ENCODE data around the gene SFTA2.
"Not testable (repeated sequence)": the region's sequence is repeated elsewhere in the genome, so short reads cannot be mapped to it uniquely, and the experiment has no call there.

The SFTA2 gene

DNA sequence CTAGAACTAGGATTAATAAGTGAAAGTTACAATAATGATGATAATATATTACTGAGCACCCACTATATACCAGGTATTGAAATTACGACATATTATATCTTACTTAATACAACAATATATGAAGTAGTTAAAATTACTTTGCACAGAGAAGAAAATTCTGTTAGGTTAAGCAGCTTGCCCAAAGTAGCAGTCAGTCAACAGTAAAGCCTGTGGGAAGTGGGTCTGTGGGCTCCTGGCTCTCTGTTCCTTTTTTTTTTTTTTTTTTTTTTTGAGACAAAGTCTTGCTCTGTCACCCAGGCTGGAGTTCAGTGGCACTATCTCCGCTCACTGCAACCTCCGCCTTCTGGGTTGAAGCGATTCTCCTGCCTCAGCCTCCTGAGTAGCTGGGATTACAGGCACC, 28.7 kb downstream of the SFTA2 start:
- no peak for DNase-seq (ENCODE audit: insufficient read length)
- FAIRE-seq: no peak
- no peak for TF ChIP-seq POLR2AphosphoS5 (IDR thresholded peaks at IDR 0.05; ENCODE audit: low read depth, low read length)
- no peak for TF ChIP-seq TAF1 (IDR thresholded peaks at IDR 0.05; ENCODE audit: borderline replicate concordance, low read depth, low read length)

- FAIRE-seq: no peak
Observed at GRCh38 chr6:30902709-30903108, 29.3 kb downstream of the SFTA2 start.

GRCh38 chr6:30902196-30902595, 29.8 kb downstream of the SFTA2 start:
- not testable (repeated sequence) for DNase-seq (ENCODE audit: insufficient read length); FAIRE-seq

More at GRCh38 chr6:30902709-30903108, 29.3 kb downstream of the SFTA2 start:
- TF ChIP-seq POLR2AphosphoS5 (IDR thresholded peaks at IDR 0.05; ENCODE audit: low read depth, low read length) (no peak), POLR2A (IDR thresholded peaks at IDR 0.05; ENCODE audit: low read depth, low read length) (no peak), TAF1 (IDR thresholded peaks at IDR 0.05; ENCODE audit: borderline replicate concordance, low read depth, low read length) (no peak)
- no peak for DNase-seq (ENCODE audit: insufficient read length)

DNA sequence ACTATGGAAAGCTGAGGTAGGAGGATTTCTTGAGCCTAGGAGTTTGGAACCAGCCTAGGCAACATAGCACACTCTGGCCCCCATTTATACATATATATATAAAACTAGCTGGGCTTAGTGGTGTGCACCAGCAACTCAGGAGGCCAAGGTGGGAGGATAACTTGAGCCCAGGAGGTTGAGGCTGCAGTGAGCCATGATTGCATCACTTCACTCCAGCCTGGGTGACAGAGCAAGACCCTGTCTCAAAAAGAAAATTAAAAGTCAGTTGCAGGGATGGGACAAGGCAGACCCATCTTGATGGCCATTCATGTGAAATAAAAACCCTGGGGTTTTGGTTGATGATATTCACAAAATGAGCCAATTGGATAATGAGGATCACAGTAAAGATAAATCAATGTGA, 30.5 kb downstream of the SFTA2 start:
- FAIRE-seq (no peak), DNase-seq (ENCODE audit: insufficient read length) (no peak)
- no peak for TF ChIP-seq TAF1 (IDR thresholded peaks at IDR 0.05; ENCODE audit: borderline replicate concordance, low read depth, low read length)
- no peak for TF ChIP-seq POLR2A (IDR thresholded peaks at IDR 0.05; ENCODE audit: low read depth, low read length)
- TF ChIP-seq POLR2AphosphoS5 (IDR thresholded peaks at IDR 0.05; ENCODE audit: low read depth, low read length): no peak

DNA sequence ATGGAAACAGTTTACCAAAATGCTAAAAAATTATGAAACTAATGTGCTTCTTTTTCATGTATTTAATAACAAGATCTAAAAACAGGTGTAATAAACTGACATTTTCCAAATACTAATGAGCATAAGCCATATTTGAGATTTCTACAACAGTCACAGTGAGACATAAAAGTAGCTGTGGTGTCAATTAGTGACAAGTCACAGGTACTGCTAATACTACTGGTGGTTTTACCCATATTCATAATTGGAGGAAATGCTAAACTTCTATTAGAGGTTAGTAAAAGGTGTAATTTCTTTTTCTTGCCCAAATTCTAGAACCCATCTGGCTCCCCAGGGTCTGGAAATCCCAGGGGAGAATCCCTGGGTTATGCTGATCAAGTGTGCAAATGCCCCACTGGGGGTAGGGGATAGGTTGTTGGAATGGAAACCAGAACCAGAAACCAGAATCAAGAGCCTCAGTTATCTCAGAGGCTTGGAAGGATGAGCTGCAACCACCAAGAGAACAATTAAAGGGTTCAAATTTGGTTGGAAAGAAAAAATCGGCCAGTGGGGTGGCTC, 31.0 kb downstream of the SFTA2 start:
- no peak for FAIRE-seq
- DNase-seq (ENCODE audit: insufficient read length): no peak
- TF ChIP-seq TAF1 (IDR thresholded peaks at IDR 0.05; ENCODE audit: borderline replicate concordance, low read depth, low read length): no peak
- no peak for TF ChIP-seq POLR2AphosphoS5 (IDR thresholded peaks at IDR 0.05; ENCODE audit: low read depth, low read length)
- TF ChIP-seq POLR2A (IDR thresholded peaks at IDR 0.05; ENCODE audit: low read depth, low read length): no peak

DNA sequence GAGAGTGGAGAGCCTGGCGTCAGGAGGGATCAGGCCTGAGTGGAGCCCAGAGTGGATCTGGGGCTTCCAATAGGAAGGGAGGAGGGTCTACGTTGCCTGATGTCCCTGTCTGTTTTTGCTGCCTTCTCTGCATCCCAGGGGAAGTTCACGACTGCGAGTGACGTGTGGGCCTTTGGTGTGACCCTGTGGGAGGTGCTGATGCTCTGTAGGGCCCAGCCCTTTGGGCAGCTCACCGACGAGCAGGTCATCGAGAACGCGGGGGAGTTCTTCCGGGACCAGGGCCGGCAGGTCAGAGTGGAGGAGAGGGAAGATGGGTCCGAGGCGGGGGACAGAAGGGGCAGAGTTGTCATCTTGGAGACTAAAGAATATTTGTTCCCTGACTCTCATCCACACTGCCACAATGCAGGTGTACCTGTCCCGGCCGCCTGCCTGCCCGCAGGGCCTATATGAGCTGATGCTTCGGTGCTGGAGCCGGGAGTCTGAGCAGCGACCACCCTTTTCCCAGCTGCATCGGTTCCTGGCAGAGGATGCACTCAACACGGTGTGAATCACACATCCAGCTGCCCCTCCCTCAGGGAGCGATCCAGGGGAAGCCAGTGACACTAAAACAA, 33.1 kb downstream of the SFTA2 start:
- no peak for FAIRE-seq
- TF ChIP-seq POLR2AphosphoS5 (IDR thresholded peaks at IDR 0.05; ENCODE audit: low read depth, low read length) (no peak), POLR2A (IDR thresholded peaks at IDR 0.05; ENCODE audit: low read depth, low read length) (no peak), TAF1 (IDR thresholded peaks at IDR 0.05; ENCODE audit: borderline replicate concordance, low read depth, low read length) (no peak)
- DNase-seq (ENCODE audit: insufficient read length): no peak

GRCh38 chr6:30897882-30898281, 34.1 kb downstream of the SFTA2 start:
- no peak for FAIRE-seq
- no peak for DNase-seq (ENCODE audit: insufficient read length)
- no peak for TF ChIP-seq POLR2AphosphoS5 (IDR thresholded peaks at IDR 0.05; ENCODE audit: low read depth, low read length)
- TF ChIP-seq POLR2A (IDR thresholded peaks at IDR 0.05; ENCODE audit: low read depth, low read length): no peak
- TF ChIP-seq TAF1 (IDR thresholded peaks at IDR 0.05; ENCODE audit: borderline replicate concordance, low read depth, low read length): no peak

DNA sequence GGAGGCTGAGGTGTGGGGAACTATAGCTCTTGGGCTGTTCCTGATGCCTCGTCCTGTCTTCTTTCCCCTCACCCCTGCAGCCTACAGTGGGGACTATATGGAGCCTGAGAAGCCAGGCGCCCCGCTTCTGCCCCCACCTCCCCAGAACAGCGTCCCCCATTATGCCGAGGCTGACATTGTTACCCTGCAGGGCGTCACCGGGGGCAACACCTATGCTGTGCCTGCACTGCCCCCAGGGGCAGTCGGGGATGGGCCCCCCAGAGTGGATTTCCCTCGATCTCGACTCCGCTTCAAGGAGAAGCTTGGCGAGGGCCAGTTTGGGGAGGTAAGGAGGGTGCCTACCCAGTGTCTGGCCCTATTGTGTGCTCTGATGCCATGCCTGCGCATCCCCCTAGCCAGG, 35.4 kb downstream of the SFTA2 start:
- no peak for FAIRE-seq
- TF ChIP-seq POLR2AphosphoS5 (IDR thresholded peaks at IDR 0.05; ENCODE audit: low read depth, low read length): no peak
- TF ChIP-seq TAF1 (IDR thresholded peaks at IDR 0.05; ENCODE audit: borderline replicate concordance, low read depth, low read length): no peak
- no peak for TF ChIP-seq POLR2A (IDR thresholded peaks at IDR 0.05; ENCODE audit: low read depth, low read length)
- DNase-seq (ENCODE audit: insufficient read length): no peak

DNA sequence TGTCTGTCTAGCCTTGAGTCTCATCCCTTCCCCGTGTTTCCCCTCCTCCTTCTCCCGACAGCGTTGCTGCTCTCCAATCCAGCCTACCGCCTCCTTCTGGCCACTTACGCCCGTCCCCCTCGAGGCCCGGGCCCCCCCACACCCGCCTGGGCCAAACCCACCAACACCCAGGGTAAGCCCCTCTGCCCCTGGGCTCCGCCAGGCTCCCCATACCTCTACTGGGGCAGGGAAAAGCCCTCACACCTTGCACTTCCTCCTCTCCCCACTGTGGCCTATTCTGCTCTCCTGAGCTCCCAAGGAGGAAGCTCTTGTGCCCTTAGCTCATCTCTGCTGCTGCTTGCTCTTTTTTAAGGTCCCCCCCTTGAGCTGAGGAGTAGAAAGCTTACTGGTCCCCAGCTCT, 36.6 kb downstream of the SFTA2 start:
- DNase-seq (ENCODE audit: insufficient read length) (no peak), FAIRE-seq (no peak)
- TF ChIP-seq TAF1 (IDR thresholded peaks at IDR 0.05; ENCODE audit: borderline replicate concordance, low read depth, low read length) (no peak), POLR2AphosphoS5 (IDR thresholded peaks at IDR 0.05; ENCODE audit: low read depth, low read length) (no peak), POLR2A (IDR thresholded peaks at IDR 0.05; ENCODE audit: low read depth, low read length) (no peak)

DNA sequence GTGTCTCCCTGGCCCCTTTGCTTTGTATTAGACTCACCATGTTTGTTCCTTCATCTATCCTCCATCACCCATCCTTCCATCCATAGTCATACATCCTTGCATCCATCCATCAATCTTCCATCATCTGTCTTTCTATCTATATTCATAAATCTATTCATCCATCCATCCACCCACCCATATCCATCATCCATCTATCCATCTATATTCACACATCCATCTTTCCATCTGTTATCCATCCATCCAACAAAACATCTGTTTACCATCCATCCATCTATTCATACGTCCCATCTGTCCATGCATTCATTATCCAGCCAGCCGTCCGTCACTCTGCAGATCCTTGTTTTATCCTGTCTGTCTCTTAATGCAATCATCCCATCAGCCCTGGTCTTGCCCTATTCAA, 37.0 kb downstream of the SFTA2 start:
- FAIRE-seq: no peak
- DNase-seq (ENCODE audit: insufficient read length): no peak
- TF ChIP-seq POLR2AphosphoS5 (IDR thresholded peaks at IDR 0.05; ENCODE audit: low read depth, low read length): no peak
- no peak for TF ChIP-seq POLR2A (IDR thresholded peaks at IDR 0.05; ENCODE audit: low read depth, low read length)
- no peak for TF ChIP-seq TAF1 (IDR thresholded peaks at IDR 0.05; ENCODE audit: borderline replicate concordance, low read depth, low read length)

DNA sequence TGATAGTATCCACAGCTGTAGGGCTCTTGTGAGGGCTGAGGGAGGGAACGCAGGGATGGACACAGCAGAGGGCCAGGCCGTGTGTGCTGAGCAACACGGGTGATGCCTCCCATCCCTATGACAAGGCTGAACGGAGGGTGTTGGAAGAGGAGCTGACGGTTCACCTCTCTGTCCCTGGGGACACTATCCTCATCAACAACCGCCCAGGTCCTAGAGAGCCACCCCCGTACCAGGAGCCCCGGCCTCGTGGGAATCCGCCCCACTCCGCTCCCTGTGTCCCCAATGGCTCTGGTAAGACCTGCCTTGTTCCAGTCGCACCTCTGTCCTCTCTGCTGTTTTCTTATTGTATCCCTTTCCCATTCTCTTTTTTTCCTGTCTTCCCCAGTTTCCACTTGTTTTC, 37.6 kb downstream of the SFTA2 start:
- TF ChIP-seq TAF1 (IDR thresholded peaks at IDR 0.05; ENCODE audit: borderline replicate concordance, low read depth, low read length) (no peak), POLR2A (IDR thresholded peaks at IDR 0.05; ENCODE audit: low read depth, low read length) (no peak), POLR2AphosphoS5 (IDR thresholded peaks at IDR 0.05; ENCODE audit: low read depth, low read length) (no peak)

GRCh38 chr6:30893666-30894065, 38.3 kb downstream of the SFTA2 start:
- DNase-seq (ENCODE audit: insufficient read length) (no peak), FAIRE-seq (no peak)
- TF ChIP-seq TAF1 (IDR thresholded peaks at IDR 0.05; ENCODE audit: borderline replicate concordance, low read depth, low read length): no peak
- no peak for TF ChIP-seq POLR2A (IDR thresholded peaks at IDR 0.05; ENCODE audit: low read depth, low read length)
- TF ChIP-seq POLR2AphosphoS5 (IDR thresholded peaks at IDR 0.05; ENCODE audit: low read depth, low read length): no peak

More for the DNA sequence above, 37.6 kb downstream of the SFTA2 start:
- no peak for DNase-seq (ENCODE audit: insufficient read length)
- FAIRE-seq: no peak

Measured in GM12892 (cell line).